ENCODE measurements around the gene RNF149. TPM values are rescaled to one million over a fixed set of nuclear protein-coding genes. Genes with fewer than 3 reads are reported as not detected.
"Not testable (repeated sequence)": the region's sequence is repeated elsewhere in the genome, so short reads cannot be mapped to it uniquely, and the experiment has no call there.

RNF149 gene
- total RNA-seq, 2 experiments from 2014 or later: 139 to 150 TPM

DNA sequence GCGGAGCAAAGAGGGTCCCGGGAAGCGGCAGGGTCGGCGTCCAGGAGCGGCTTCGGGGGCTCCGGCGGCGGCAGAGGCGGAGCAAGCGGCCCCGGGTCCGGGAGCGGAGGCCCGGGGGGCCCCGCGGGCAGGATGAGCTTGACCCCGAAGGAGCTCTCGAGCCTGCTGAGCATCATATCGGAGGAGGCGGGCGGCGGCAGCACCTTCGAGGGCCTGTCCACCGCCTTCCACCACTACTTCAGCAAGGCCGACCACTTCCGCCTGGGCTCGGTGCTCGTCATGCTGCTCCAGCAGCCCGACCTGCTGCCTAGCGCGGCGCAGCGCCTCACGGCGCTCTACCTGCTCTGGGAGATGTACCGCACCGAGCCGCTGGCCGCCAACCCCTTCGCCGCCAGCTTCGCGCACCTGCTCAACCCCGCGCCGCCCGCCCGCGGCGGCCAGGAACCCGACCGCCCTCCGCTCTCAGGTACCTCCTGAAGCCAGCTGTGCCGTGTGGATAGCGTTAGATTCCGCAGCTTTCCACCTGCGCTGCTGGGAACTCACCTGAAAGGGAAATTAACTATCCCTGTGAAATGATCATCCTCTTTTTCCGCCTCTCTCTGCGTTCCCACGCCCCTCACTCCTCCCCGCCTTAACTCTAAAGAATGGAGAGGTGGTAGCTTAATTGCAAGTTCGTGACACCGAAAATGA is 55.3 kb downstream of the RNF149 start:
- peak overlapping the region; percentile 93 for H3K27ac Mint-ChIP-seq
- DNase-seq: peak; percentile 62 to 93 (median 75)
- ChIA-PET POLR2A (interaction anchor here (0.6 to 3.0 kb wide), 25 partner anchors 10 to 690 kb away, joined by 3 to 21 read pairs (median 5); partner anchors contain the start of genes PDCL3, RNF149, RPL31 and TBC1D8), CTCF (interaction anchor here (0.7 to 1.6 kb wide), 7 partner anchors 16 to 241 kb away, joined by 3 to 7 read pairs (median 3); no protein-coding TSS in a partner anchor)
- H3K36me3 Mint-ChIP-seq (ENCODE audit: low read depth): peaks cover 46% of the 10 kb centered on the region
- Histone ChIP-seq H3K4me1 (ENCODE audit: insufficient read depth, low read length) (peaks cover 50% of the 10 kb centered on the region), H3K36me3 (ENCODE audit: insufficient read depth, low read length) (peaks cover 19% of the 10 kb centered on the region), H3K9me3 (ENCODE audit: control insufficient read depth in 1 of 2, insufficient read depth in 1 of 2, low read length in 2 of 2) (no peaks in the 10 kb centered on the region), H3K4me3 (ENCODE audit: low read length) (peak overlapping the region; percentile 90), H3K27me3 (ENCODE audit: control insufficient read depth in 1 of 2, insufficient read depth in 2 of 2, low read length in 2 of 2) (no peaks in the 10 kb centered on the region), H3K27ac (ENCODE audit: low read depth in 1 of 2, low read length in 2 of 2) (peak overlapping the region; percentile 92 to 98)
- peaks cover 60% of the 10 kb centered on the region for H3K4me1 Mint-ChIP-seq (ENCODE audit: low read depth)
- intact Hi-C loops (cut with DNase I, micrococcal nuclease): loop anchor here (2.0 to 5.0 kb wide), 5 partner anchors 102 to 691 kb away; partner anchors contain the start of genes RPL31 (in 2 of the 2), CREG2 (in 1 of the 2), MAP4K4 (in 1 of the 2) and PDCL3 (in 1 of the 2)
- H3K4me3 Mint-ChIP-seq: peak overlapping the region; percentile 97
- TF ChIP-seq, protein P1, sequence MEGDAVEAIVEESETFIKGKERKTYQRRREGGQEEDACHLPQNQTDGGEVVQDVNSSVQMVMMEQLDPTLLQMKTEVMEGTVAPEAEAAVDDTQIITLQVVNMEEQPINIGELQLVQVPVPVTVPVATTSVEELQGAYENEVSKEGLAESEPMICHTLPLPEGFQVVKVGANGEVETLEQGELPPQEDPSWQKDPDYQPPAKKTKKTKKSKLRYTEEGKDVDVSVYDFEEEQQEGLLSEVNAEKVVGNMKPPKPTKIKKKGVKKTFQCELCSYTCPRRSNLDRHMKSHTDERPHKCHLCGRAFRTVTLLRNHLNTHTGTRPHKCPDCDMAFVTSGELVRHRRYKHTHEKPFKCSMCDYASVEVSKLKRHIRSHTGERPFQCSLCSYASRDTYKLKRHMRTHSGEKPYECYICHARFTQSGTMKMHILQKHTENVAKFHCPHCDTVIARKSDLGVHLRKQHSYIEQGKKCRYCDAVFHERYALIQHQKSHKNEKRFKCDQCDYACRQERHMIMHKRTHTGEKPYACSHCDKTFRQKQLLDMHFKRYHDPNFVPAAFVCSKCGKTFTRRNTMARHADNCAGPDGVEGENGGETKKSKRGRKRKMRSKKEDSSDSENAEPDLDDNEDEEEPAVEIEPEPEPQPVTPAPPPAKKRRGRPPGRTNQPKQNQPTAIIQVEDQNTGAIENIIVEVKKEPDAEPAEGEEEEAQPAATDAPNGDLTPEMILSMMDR (IDR thresholded peaks at IDR 0.05): no peak
- no peaks in the 10 kb centered on the region for H3K27me3 Mint-ChIP-seq
- no peaks in the 10 kb centered on the region for H3K9me3 Mint-ChIP-seq
- ATAC-seq (ENCODE audit: poor library complexity): peak; percentile 69

DNA sequence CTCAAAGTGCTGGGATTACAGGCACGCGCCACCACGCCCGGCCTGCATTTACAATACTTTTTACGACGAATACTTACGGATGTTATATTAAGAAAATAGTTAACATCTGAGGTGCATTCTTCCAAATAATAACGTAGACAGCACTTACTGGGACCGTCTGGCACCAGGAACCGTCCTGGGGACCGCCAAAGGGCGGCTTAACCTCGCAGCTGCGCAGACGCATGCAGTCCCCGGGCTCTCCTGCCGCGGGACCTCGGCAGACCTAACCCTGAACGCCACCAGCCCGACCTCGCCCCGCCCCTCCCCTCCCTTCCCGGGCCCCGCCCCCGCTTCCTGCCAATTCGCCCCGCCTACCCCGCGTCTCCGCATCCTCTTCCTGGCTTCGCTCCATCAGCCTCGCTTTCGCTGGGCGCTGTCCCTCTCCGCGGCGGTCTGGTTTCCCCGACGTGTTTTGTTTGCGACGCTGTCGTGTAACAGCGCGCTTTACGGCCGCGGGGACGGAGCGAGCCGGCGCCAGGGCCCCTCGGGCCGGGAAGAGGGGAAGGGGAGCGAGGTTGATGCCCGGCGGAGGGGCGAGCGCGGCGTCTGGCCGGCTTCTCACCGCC is 56.0 kb downstream of the RNF149 start, which contains the start of gene CNOT11:
CNOT11 (plus strand) TSS at position 479 of the 605 bp plus-strand sequence; CDS start at position 558, 79 bp downstream.
- Mint-ChIP-seq H3K4me3 (peak within 1 kb of the TSS; percentile 97), H3K4me1 (ENCODE audit: low read depth) (peaks cover 55% of the 10 kb centered on the region), H3K27me3 (no peaks in the 10 kb centered on the region), H3K9me3 (no peaks in the 10 kb centered on the region), H3K36me3 (ENCODE audit: low read depth) (peaks cover 41% of the 10 kb centered on the region), H3K27ac (peak within 1 kb of the TSS; percentile 93)
- Histone ChIP-seq H3K27me3 (ENCODE audit: control insufficient read depth in 1 of 2, insufficient read depth in 2 of 2, low read length in 2 of 2) (no peaks in the 10 kb centered on the region), H3K4me3 (ENCODE audit: low read length) (peak within 1 kb of the TSS; percentile 90), H3K4me1 (ENCODE audit: insufficient read depth, low read length) (peaks cover 50% of the 10 kb centered on the region), H3K9me3 (ENCODE audit: control insufficient read depth in 1 of 2, insufficient read depth in 1 of 2, low read length in 2 of 2) (no peaks in the 10 kb centered on the region), H3K27ac (ENCODE audit: low read depth in 1 of 2, low read length in 2 of 2) (peak within 1 kb of the TSS; percentile 92 to 98), H3K36me3 (ENCODE audit: insufficient read depth, low read length) (peaks cover 13% of the 10 kb centered on the region)
- TF ChIP-seq, protein P1 (IDR thresholded peaks at IDR 0.05): peak; percentile 2
- ChIA-PET POLR2A (interaction anchor here (0.7 to 3.0 kb wide), 20 partner anchors 10 to 690 kb away, joined by 3 to 21 read pairs (median 5); partner anchors contain the start of genes PDCL3, RNF149, RPL31 and TBC1D8), CTCF (interaction anchor here (0.9 to 1.6 kb wide), 7 partner anchors 13 to 240 kb away, joined by 3 to 7 read pairs (median 3); no protein-coding TSS in a partner anchor)
- ATAC-seq (ENCODE audit: poor library complexity): peak; percentile 77
- DNase-seq: peak; percentile 98 to 100 (median 99)
- intact Hi-C loops (cut with DNase I, micrococcal nuclease): loop anchor here (1.0 to 5.0 kb wide), 7 partner anchors 55 to 690 kb away; partner anchors contain the start of genes RPL31 (in 2 of the 2), CREG2 (in 1 of the 2), MAP4K4 (in 1 of the 2) and PDCL3 (in 1 of the 2)

DNA sequence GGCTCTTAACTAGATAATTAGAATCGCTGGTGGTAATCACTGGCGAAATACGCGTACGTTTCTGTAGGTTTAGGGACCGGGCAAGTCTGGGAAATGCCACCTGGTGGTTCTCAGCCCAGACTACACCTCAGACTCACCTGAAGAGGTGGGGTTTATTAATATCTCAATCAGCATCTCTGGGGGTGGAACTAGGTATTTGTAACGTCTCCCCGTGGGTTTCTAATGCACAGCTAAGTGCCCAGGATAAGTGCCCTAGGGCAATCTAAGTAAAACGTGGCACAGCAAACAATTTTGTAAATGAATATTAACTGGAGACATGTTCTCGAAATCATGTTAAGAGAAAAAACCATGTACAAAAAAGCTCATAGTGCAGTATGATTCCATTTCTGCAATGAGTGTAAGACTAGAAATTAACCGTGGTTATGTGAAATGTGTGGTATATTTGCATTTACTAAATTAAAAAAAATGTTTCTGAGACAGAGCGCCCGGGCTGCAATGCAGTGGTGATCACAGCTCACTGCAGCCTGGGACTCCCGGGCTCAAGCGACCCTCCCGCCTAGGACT is 56.6 kb downstream of the RNF149 start:
- ChIA-PET POLR2A (interaction anchor here (0.7 to 3.0 kb wide), 13 partner anchors 11 to 689 kb away, joined by 3 to 21 read pairs (median 9); partner anchors contain the start of genes PDCL3, RNF149, RPL31 and TBC1D8), CTCF (interaction anchor here (0.5 to 1.6 kb wide), 7 partner anchors 12 to 239 kb away, joined by 3 to 7 read pairs (median 3); no protein-coding TSS in a partner anchor)
- DNase-seq (peak in 10 of 14 experiments; percentile 14 to 77 (median 32)), ATAC-seq (ENCODE audit: poor library complexity) (peak; percentile 29)
- H3K4me3 ChIP-seq (ENCODE audit: low read length): peak overlapping the region; percentile 90
- H3K4me1 Mint-ChIP-seq (ENCODE audit: low read depth): peaks cover 51% of the 10 kb centered on the region
- peaks cover 8% of the 10 kb centered on the region for H3K36me3 ChIP-seq (ENCODE audit: insufficient read depth, low read length)
- H3K27me3 ChIP-seq (ENCODE audit: control insufficient read depth in 1 of 2, insufficient read depth in 2 of 2, low read length in 2 of 2): no peaks in the 10 kb centered on the region
- intact Hi-C loops (cut with DNase I, micrococcal nuclease): loop anchor here (1.0 to 5.0 kb wide), 7 partner anchors 55 to 690 kb away; partner anchors contain the start of genes RPL31 (in 2 of the 2), CREG2 (in 1 of the 2), MAP4K4 (in 1 of the 2) and PDCL3 (in 1 of the 2)
- H3K9me3 ChIP-seq (ENCODE audit: control insufficient read depth in 1 of 2, insufficient read depth in 1 of 2, low read length in 2 of 2): no peaks in the 10 kb centered on the region
- H3K27me3 Mint-ChIP-seq: no peaks in the 10 kb centered on the region
- H3K27ac Mint-ChIP-seq: peak overlapping the region; percentile 93
- TF ChIP-seq, protein P1 (IDR thresholded peaks at IDR 0.05): peak; percentile 21
- H3K27ac ChIP-seq (ENCODE audit: low read depth in 1 of 2, low read length in 2 of 2): peak overlapping the region; percentile 57 to 73
- H3K36me3 Mint-ChIP-seq (ENCODE audit: low read depth): peaks cover 35% of the 10 kb centered on the region
- H3K4me3 Mint-ChIP-seq: peak overlapping the region; percentile 97
- H3K4me1 ChIP-seq (ENCODE audit: insufficient read depth, low read length): peaks cover 47% of the 10 kb centered on the region
- no peaks in the 10 kb centered on the region for H3K9me3 Mint-ChIP-seq

DNA sequence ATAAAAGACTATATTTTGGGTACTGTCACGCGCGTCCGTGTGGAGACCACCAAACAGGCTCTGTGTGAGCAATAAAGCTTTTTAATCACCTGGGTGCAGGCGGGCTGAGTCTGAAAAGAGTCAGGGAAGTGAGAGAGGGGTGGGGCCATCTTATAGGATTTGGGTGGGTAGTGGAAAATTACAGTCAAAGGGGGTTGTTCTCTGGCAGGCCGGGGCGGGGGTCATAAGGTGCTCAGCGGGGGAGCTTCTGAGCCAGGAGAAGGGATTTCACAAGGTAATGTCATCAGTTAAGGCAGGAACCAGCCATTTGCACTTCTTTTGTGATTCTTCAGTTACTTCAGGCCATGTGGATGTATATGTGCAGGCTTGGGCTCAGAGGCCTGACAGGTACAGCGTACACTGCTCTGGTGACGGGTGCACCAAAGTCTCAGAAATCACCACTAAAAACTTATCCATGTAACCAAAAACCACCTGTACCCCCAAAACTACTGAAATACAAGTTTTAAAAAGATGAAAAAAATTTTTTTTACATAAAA is 57.2 kb downstream of the RNF149 start:
- peaks cover 46% of the 10 kb centered on the region for H3K4me1 Mint-ChIP-seq (ENCODE audit: low read depth)
- H3K27me3 Mint-ChIP-seq; H3K4me3 ChIP-seq (ENCODE audit: low read length); H3K9me3 Mint-ChIP-seq; H3K27ac ChIP-seq (ENCODE audit: low read depth in 1 of 2, low read length in 2 of 2); ATAC-seq (ENCODE audit: poor library complexity); H3K27me3 ChIP-seq (ENCODE audit: control insufficient read depth in 1 of 2, insufficient read depth in 2 of 2, low read length in 2 of 2); H3K9me3 ChIP-seq (ENCODE audit: control insufficient read depth in 1 of 2, insufficient read depth in 1 of 2, low read length in 2 of 2); H3K36me3 ChIP-seq (ENCODE audit: insufficient read depth, low read length): not testable (repeated sequence)
- H3K36me3 Mint-ChIP-seq (ENCODE audit: low read depth): peaks cover 29% of the 10 kb centered on the region
- DNase-seq: peak in 1 of 14 experiments; percentile 11
- ChIA-PET POLR2A (interaction anchor here (0.7 to 3.0 kb wide), 8 partner anchors 12 to 249 kb away, joined by 3 to 17 read pairs (median 6); partner anchors contain the start of genes RNF149, RPL31 and TBC1D8), CTCF (interaction anchor here (1.0 to 1.6 kb wide), 5 partner anchors 11 to 239 kb away, joined by 3 to 7 read pairs (median 4); no protein-coding TSS in a partner anchor)
- intact Hi-C loops (cut with DNase I, micrococcal nuclease): loop anchor here (5.0 kb wide), 4 partner anchors 136 to 689 kb away; partner anchors contain the start of genes RPL31 (in 2 of the 2), CREG2 (in 1 of the 2), MAP4K4 (in 1 of the 2) and PDCL3 (in 1 of the 2)
- peak overlapping the region; percentile 93 for H3K27ac Mint-ChIP-seq
- H3K4me3 Mint-ChIP-seq: peak overlapping the region; percentile 61
- peaks cover 41% of the 10 kb centered on the region for H3K4me1 ChIP-seq (ENCODE audit: insufficient read depth, low read length)
